Fibroblast of skin of right biceps (primary cell): ENCODE measurements around the gene GPR161.
"Not testable (repeated sequence)": the region's sequence is repeated elsewhere in the genome, so short reads cannot be mapped to it uniquely, and the experiment has no call there.

Experiments used
- DNase-seq: peaks from one replicate; pipeline ENCODE4 v3.0.0-alpha.2; 2013

GPR161 gene

GRCh38 chr1:168084396-168085231 lies 52.1 kb downstream of the GPR161 start:
- peak; percentile 40 for DNase-seq

- DNase-seq, result no peak
These were observed 53.0 kb downstream of the GPR161 start for GRCh38 chr1:168083456-168084325.

GRCh38 chr1:168082008-168082876 lies 54.5 kb downstream of the GPR161 start:
- peak; percentile 70 for DNase-seq

GRCh38 chr1:168081373-168082007 lies 55.2 kb downstream of the GPR161 start:
- DNase-seq, result peak; percentile 80

- peak; percentile 81 for DNase-seq
These were observed 57.0 kb downstream of the GPR161 start for GRCh38 chr1:168079761-168080160.

GRCh38 chr1:168069384-168069783 lies 67.3 kb downstream of the GPR161 start:
- DNase-seq, result no peak

DNA sequence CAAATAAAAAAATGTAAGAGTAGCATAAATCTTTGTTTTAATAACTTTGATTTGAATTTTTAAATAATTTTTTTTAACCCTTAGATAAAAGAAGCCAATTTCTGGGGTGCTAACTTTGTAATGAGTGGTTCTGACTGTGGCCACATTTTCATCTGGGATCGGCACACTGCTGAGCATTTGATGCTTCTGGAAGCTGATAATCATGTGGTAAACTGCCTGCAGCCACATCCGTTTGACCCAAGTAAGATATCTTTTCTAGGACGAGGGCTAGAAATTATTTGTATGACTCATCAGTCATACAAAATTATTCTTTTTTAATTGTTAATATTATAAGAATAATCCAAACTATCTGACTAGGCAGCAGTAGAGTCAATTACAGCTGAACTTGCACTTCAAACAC lies 71.2 kb downstream of the GPR161 start:
- no peak for DNase-seq

GRCh38 chr1:168064216-168064615 lies 72.5 kb downstream of the GPR161 start:
- no peak for DNase-seq

DNA sequence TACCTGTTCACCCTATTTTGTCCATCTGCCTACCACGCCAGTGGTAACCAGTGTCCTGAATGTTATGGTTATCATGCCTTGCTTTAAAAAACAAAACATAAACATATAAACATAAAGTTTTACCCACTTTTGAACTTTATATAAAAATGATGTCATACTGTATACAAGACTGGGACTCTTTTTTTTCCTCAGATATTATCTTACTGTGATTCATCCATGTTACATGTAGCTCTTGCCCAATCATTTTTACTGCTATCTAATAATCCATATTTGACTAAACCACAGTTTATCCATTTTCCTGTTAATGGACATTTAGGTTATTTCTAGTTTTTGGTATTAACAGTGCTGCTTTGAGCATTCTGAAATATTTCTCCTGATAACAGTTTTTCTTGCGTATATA lies 78.8 kb downstream of the GPR161 start:
- peak; percentile 12 for DNase-seq

DNA sequence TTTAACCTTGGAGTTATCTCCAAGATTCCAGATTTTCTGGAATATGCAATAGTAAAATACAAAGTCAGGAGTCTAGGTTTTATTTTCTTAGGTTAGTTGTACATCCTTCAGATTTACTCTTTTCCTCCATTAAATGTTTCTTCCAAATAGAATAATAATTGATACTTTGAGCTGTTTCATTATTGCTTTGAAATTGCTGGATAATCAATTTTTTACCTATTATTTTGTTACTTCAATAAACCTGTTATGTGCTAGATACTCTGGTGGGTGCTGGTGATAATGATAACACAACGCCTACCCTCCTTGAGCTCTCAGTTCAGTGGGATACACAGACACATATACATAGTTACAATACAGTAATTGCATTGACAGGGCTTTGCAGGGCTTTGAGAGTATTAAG lies 79.4 kb downstream of the GPR161 start:
- DNase-seq, result no peak

GRCh38 chr1:168056152-168056551 lies 80.6 kb downstream of the GPR161 start:
- DNase-seq, result not testable (repeated sequence)

DNA sequence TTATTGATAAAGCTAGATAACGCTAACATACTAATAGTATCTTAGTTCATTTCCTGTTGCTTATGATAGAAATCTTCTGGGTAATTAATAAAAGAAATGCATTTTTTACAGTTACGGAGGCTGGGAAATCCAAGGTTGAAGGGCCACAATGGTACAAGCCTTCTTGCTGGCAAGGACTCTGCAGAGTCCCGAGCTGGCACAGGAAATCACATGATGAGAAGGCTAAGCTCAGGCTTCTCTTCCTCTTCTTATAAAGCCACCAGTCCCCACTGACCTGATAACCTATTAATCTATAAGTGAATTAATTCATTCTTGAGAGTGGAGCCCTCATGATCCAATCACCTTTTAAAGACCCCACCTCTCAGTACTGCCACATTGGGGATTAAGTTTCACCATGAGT lies 82.6 kb downstream of the GPR161 start:
- no peak for DNase-seq

GRCh38 chr1:168053681-168054080 lies 83.0 kb downstream of the GPR161 start:
- no peak for DNase-seq

GRCh38 chr1:168050880-168051279 lies 85.8 kb downstream of the GPR161 start:
- DNase-seq, result no peak

DNA sequence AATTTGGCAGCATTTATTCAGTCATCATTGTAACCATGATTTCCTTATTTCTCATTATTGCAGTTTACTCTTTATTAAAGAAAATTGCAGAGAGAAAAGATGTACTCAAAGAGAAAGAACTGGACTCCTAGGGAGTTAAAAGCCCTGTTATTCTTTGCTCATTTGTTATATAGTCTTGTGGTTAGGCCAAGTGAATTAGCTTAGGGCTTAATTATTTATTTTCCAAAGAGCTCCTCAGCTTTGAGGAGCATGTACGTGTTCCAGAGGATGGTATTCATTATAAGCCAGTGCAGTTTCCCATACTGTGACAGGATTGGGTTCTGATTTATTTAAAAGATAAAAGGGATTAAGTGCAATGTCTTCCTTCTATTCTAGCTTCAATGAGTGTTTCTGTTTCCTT lies 86.4 kb downstream of the GPR161 start:
- no peak for DNase-seq

DNA sequence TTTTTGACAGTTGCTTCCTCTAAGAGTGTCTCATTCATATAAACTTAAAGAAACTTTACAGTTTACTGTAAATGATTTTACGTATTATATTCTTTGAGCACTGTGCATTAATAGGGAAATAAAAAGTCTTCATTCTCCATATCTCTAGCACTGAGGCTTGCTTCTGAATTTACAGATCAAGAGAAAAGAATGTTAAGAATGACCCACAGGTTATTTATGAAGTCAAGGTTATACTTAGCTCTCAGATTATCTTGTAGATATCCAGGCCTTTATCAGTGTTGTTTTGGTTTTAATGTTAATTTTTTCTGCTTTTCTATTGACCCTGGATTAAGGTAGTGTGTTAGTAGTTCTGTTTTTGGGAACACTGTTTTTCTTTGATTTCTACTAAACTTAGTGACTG lies 91.4 kb downstream of the GPR161 start:
- DNase-seq, result no peak

GRCh38 chr1:168042362-168042761 lies 94.4 kb downstream of the GPR161 start:
- no peak for DNase-seq

DNA sequence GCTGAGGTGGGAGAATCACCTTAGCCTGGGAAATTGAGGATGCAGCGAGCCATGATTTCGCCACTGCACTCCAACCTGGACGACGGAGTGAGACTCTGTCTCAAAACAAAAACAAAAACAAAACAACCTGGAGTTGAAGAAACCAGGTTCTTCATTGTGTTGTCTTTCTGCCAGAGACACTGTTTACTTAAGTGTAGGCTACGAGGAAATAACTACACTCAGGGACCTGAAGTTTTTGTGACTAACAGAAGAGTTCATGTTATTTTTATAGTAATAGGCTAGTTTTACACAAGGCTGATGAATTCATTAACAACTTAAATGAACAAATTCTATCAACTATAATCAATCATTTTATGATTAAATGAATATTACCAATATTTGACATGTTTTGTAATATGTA lies 101.4 kb downstream of the GPR161 start:
- no peak for DNase-seq

- DNase-seq, result no peak
These were observed 104.7 kb downstream of the GPR161 start for GRCh38 chr1:168032029-168032428.

GRCh38 chr1:168031627-168032026 lies 105.1 kb downstream of the GPR161 start:
- no peak for DNase-seq

GRCh38 chr1:168031198-168031597 lies 105.5 kb downstream of the GPR161 start:
- DNase-seq, result no peak
